GM21360 (cell line): ENCODE measurements around the gene CMTM1.
"Not testable (repeated sequence)": the region's sequence is repeated elsewhere in the genome, so short reads cannot be mapped to it uniquely, and the experiment has no call there.

Source experiments
- ATAC-seq: cut with Tn5 transposase; IDR thresholded peaks from one replicate; pipeline ENCODE4 v1.9.1; 2021; ENCODE audit warnings: mild to moderate bottlenecking, moderate library complexity; ENCODE audit not compliant: unreplicated experiment

The CMTM1 gene

DNA sequence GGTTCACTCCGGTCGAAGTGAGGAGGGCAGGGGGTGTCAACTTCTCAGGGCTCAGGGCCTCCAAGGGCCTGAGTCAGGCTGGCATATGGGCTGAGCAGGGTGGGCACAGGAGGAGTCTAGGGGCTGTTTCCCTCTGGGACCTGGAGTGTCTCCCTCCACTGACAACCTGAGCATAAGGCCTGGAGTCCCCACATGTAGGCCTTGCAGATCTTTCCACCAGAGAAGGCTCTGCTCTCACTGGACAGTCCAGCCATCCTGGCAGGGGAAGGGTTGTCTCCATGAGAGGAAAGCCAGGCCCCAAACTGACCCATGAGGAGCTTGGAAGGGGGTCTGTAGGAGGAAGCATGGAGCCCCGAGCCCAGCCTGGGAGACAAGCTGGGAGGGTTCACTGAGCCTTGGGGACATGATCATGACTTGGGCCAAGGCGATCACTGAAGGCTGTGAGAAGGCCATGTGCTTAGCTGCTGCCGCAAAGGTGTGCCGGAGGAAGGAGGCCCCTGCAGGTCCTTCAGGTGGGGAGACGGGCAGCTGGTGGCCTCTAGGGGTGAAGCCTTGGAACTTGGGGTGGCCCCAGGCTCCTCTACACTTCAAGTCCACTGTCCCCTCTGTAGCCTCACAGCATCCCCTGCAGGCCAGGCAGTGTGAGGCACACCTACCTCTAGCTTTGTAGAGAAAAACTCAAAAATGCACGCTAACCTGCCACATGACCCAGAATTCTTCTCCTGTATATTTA, 22.9 kb downstream of the CMTM1 start:
- peak; percentile 82 for ATAC-seq

GRCh38 chr16:66590322-66590721, 24.1 kb downstream of the CMTM1 start:
- ATAC-seq, result no peak

GRCh38 chr16:66591018-66591417, 24.8 kb downstream of the CMTM1 start:
- no peak for ATAC-seq

DNA sequence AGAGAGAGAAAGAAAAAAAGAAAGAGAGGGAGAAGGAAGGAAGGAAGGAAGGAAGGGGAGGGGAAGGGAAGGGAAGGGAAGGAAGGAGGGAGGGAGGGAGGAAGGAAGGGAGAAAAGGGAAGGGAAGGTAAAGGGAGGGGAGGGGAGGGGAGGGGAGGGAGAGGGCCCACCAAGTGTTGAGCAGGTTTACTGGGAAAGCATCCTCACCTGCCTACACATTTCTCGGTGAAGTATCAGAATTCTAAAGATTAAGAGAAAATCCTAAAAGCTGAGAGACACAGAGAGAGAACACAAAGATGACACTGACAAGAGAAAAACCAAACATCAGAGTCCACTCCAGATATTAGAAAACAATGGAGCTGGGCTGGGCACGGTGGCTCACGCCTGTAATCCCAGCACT, 26.0 kb downstream of the CMTM1 start:
- no peak for ATAC-seq

GRCh38 chr16:66592814-66593213, 26.6 kb downstream of the CMTM1 start:
- ATAC-seq, result no peak

GRCh38 chr16:66594739-66595138, 28.5 kb downstream of the CMTM1 start:
- peak; percentile 43 for ATAC-seq

- ATAC-seq, result not testable (repeated sequence)
These were observed 30.3 kb downstream of the CMTM1 start for GRCh38 chr16:66596559-66596958.

GRCh38 chr16:66596986-66597848, 31.0 kb downstream of the CMTM1 start:
- ATAC-seq, result peak; percentile 52

DNA sequence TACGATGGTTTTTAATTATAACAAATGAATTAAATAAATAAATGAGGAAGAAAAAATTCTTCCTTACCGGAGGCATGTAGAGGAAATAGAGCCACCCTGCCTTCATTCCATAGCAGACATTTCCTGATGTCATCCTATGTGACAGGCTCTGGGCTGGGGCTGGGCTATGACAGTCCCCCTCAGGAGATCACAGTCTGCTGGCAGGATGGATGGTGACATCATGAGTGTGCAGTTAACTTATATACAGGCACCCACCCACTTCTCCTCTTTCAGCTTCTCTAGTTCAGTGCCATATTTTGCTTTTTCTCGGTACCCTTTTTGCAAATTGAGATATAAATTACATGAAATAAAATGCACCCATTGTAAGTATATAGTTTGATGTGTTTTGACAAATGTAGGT, 31.9 kb downstream of the CMTM1 start:
- no peak for ATAC-seq

GRCh38 chr16:66599726-66600125, 33.5 kb downstream of the CMTM1 start:
- no peak for ATAC-seq

DNA sequence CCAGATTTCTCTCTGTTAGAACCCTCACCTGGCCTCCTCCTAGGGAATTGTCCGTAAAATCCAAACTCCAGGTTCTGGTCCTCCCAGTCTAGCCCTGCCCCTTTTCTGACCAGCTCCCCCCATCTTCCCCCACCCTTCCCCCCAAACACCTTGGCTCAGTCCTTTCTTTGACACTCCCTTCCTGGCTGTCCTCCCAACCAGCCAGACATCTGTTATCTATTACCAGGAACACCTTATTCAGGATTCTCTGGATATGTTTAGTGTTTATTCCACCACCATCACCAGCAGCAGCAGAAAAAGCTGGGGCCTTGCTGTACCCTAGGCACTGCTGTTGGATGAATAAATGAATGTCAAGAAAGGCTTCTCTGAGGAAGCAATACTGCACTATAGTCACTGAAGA, 34.2 kb downstream of the CMTM1 start:
- ATAC-seq, result no peak

- ATAC-seq, result no peak
These were observed 35.2 kb downstream of the CMTM1 start for GRCh38 chr16:66601471-66601870.

DNA sequence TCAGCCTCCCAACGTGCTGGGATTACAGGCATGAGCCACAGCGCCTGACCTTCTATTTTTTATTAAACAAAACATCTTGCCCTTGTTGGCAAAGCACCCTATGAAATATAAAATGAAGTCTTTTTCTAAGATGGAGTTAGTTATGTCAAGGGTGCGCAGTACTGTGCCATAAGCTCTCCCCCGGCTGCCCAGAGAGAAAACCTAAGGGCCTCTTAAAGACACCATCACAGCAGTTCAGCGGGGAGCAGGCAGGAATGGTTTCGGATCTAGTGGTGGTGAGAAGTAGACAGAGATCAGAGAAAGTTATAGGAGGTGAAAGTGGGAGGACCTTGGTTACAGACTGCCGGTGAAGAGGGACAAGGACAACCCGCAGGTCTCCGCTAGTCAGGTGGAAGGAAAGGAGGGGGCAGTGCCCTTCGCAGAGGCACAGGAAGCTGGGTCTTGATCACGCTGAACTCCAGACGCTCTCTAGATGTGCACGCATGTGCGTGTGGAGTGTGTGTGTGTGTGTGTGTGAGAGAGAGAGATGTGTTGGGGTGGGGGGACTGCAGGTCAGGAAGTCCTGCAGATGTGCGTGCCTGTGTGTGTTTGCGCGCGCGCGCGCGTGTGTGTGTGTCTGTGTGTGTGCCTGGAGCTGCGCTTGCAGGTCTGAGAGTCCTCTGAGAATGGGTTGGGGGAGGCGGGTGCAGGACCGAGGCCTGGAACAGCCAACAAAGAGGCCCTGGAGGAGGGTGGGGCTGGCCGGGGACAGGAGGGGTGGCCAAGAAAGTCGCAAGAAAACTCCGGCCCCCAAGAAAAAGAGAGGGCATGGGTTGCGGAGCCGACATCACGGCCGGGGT, 37.5 kb downstream of the CMTM1 start:
- ATAC-seq, result no peak

- ATAC-seq, result no peak
These were observed 38.3 kb downstream of the CMTM1 start, which contains the start of gene CMTM3 for GRCh38 chr16:66604376-66605176. CMTM3 (plus strand) TSS chr16:66604704; CDS start chr16:66604806, 102 bp downstream.

DNA sequence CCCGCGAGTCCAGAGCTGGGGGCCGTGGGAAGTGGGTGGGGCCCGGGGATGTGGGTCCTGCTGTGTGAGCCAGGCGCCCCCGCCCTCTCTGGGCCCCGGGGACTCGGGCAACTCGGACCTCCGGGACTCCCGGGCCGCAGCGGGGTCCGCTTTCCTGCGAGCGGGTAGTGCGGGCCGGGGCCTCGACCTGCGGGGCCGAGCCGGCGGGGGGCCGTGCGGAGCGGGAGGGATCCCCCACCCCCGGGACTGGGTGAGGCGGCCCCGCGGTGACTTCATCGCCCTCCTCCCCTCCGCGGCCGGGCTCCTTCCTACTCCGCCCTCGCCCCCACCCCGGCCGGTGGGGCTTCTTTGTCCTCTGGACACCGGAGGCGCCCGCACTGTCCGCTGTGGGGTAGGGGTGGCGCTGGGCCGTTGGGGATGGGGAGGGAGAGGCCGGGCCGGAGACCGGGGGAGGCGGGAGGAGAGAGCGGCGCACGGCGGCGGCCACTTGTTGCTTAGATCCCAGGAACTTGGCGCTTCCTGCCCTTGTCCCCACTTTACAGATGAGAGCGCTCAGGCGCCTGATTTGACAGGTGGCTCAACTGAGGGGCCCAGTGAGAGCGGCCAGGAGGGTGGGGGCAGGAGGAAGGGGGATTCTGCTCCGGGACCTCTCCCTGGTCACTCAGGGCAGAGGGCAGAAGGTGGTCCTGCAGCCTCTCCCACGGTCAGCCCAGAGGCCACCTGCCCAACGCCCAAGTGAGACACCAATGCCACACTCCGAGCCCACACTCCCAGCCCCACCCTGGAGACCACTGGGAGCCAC, 39.1 kb downstream of the CMTM1 start:
- ATAC-seq, result no peak

GRCh38 chr16:66605979-66606751, 39.9 kb downstream of the CMTM1 start:
- peak; percentile 34 for ATAC-seq

- ATAC-seq, result peak; percentile 37
These were observed 42.3 kb downstream of the CMTM1 start for GRCh38 chr16:66608241-66609138.

DNA sequence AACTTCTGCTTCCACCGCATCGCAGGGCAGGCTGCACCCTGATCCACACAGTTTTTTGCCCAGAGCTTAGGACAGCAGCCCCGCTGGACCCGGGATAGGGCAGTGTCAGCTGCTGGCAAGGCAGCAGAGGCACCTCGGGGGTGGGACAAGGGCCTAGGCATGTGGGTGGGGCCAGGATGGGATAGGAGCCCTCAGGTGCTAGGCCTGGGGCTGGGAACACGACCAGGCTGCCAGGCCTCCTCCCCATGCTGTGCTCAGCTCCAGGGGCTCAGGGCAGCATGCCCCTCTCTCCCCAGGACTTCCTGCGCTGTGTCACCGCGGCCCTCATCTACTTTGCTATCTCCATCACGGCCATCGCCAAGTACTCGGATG, 42.9 kb downstream of the CMTM1 start:
- no peak for ATAC-seq
